NCI-H2029 treated with DMSO at 0.1 percent for 48 hours (cell line): ENCODE measurements around the gene PPP1R13B.
"Not testable (repeated sequence)": the region's sequence is repeated elsewhere in the genome, so short reads cannot be mapped to it uniquely, and the experiment has no call there.

Experiments used
- DNase-seq: peaks from one replicate; lab custom pipeline; 2025; lab: John Stamatoyannopoulos, UW

Gene PPP1R13B

DNA sequence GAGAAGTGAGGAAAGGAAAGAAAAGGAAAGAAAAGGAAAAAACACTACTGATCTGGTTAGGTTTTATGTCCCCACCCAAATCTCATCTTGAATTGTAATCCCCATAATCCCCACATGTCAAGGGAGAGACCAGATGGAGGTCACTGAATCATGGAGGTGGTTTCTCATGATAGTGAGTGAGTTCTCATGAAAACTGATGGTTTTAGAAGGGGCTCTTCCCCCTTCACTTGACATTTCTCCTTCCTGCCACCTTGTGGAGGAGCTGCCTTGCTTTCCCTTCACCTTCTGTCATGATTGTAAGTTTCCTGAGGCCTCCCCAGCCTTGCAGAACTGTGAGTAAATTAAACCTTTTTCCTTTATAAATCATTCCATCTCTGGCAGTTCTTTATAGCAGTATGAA, 54.2 kb downstream of the PPP1R13B start:
- not testable (repeated sequence) for DNase-seq

DNA sequence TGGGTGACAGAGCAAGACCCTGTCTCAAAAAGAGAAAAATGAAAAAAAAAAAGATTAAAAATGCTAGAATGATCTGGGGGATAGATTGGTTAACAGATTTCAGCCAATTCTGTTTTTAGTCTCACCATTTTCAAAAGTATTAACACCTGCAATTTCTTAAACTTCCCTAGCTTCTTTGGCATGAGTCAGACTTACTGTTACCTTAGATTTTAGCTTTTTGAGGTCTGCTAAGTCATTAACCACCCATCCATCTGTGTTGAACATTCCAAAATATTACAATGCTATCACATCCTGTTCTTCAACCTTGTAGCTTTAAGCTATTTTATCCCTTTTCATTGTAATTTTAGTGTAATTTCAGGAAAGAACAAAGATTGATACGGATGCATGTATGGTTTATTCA, 59.3 kb downstream of the PPP1R13B start:
- no peak for DNase-seq

DNA sequence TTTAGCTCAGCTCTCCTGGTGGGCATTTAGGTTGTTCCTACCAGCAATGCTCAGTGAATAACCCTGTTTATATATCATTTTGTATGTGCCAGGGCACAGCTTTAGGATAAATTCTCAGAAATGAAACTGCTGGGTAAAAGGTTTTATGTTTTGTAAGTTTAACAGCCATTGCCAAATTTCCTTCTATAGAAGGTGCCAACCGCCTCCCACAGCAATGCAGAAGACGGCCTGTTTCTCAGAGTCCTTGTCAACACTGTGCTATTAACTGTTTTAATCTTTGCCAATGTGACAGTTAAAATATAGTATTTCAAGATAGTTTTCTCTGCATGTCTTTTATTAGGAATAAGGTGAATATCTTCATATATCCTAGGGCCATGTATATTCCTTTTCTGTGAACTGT, 65.0 kb downstream of the PPP1R13B start:
- DNase-seq: no peak

DNA sequence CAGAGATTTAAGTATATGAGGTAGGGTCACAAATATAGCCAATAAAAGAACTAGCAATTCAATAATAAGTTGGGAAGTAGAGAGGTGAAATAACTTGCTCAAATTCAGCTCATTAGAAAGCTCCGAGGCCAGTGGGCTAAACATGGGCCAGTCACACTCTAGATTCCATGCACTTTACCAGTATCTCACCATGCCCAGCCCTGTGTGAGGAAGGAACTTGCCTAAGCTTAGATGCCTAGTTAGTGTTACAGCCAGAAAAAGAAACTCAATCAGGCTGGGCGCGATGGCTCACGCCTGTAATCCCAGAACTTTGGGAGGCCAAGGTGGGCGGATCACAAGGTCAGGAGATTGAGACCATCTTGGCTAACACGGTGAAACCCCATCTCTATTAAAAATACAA, 71.1 kb downstream of the PPP1R13B start:
- DNase-seq: not testable (repeated sequence)

DNA sequence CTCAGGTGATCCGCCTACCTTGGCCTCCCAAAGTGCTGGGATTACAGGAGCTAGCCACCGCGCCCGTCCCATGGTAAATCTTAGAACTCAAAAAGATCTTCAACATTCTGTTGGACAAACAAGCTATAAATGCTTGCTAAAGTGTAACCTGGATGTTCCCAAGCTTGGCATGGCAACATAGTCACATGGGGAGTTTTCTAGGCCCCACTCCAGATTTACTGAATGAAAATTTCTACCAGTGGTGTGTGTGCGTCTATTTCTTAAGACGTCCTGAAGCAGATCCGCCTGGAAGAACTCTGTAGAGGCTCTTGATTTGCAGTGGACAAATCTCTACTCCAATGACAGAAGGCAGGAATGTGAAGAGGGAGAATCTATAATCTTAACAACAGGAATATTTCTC, 71.9 kb downstream of the PPP1R13B start:
- DNase-seq: no peak

DNA sequence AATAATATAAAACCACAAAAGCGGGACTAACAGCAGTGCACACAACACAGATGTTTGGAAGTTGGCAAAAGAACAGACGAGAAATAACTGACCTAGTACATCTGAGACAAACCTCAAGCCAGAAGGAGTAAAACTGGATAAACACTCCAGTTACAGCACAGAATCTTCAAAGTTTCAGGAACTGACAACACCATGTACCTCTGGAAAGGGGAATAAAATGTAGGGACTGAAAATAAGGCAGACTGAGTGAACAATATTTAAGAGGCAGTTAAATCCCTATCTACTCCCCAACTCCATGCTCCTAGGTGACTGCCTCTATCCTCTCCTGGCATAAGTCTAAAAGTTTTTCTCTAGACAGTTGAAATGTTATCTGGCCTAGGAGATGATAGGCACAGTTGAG, 73.9 kb downstream of the PPP1R13B start:
- no peak for DNase-seq

DNA sequence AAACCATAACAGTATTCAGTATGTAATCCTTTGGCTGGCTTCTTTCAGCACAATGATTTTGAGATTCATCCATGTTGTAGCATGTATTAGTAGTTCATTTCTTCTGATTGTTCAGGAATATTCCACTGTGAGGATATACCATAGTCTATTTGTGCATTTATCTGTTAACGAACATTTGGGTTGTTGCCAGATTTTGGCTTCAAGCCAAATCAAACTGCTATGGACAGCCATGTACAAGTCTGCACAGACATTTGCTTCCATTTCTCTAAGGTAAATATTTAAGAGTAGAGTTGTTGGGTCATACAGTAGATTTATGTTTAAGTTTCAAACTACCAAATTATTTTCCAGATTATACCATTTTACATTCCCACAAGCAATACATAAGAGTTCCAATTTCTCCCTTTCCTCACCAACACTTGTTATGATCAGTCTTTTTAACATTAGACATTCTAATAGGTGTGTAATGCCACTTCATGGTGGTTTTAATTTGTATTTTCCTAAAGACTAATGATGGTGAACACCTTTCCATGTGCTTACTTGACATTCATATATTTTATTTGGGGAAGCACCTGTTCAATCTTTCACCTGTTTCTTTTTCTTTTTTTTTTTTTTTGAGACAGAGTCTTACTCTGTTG, 75.2 kb downstream of the PPP1R13B start:
- no peak for DNase-seq

DNA sequence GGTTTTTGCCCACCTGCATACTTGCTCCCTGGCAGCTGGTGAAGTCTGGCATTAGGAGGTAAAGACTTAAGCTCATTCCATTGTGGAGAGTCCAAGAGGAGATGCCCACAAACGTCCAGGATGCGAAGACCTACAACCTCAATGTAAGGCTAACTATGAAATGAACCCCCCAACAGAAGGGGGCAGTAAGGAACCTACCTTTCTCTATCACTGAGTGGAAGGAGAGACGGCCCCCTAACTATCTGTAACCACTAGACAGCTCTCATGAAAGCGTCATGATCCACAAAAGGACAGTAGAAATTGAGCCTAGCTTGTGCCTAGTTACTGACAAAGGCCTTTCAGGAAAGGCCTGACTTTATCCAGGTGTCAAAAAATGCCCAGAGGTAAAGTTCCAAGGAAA, 76.5 kb downstream of the PPP1R13B start:
- DNase-seq: no peak

DNA sequence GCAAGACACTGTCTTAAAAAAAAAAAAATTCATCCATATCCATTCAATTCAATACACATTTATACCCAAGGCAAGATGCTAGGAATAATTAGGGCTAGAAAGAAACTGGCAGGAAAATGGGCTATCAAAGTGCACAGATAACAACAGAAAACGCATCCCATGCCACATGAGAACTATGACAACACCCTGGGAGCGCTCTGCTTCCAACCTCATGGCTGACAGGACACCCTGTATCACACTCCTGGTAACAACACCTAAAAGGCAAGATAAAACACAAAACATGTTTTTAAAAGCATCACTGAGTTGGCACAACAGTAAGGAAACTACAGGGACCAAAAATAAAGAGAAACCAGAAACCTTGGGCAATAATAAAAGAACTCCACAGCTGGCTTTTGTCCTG, 76.9 kb downstream of the PPP1R13B start:
- DNase-seq: no peak

DNA sequence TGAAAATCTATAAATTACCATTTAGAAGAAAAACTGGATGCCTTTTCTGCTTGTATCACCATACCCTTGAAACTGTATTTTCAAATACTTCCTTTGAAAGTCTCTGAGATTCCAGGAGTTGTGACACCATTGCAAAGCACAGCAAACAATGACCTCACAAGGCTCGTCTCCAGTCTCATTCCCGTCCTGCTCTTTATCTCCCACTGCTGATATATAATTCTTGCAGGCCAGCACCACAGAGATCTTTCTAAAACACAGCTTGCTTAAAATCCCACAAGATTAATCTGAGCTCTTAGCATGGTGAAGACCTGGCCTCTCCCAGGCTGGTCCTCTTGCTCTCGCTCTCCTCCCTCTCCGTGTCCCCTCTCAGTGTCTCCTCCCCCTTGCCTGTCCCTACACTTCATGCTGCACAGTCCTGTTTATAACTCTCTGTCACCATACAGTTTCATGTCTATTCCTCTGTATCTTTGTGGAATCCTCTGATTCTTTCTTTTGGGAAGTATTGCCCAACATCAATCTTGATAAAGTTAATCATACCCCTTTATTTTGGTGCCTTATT, 80.0 kb downstream of the PPP1R13B start:
- no peak for DNase-seq

DNA sequence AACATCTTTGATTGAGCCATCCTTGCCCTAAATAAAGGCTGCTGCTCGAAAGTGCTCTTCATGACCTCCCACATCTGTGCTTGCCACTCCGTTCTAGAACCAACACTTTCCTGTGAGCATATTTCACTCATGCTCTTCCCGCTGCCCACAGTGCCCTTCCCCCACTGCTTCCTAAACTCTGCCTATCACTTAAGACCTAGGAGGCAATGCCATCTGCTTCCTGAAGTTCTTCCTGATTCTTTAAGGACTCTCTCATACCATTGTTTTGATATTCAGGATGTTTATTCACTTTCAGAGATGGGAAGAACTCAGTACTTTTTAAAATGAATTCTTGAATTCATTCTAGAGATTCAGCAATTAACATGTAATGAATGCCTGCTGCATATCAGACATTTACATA, 81.8 kb downstream of the PPP1R13B start:
- no peak for DNase-seq

DNA sequence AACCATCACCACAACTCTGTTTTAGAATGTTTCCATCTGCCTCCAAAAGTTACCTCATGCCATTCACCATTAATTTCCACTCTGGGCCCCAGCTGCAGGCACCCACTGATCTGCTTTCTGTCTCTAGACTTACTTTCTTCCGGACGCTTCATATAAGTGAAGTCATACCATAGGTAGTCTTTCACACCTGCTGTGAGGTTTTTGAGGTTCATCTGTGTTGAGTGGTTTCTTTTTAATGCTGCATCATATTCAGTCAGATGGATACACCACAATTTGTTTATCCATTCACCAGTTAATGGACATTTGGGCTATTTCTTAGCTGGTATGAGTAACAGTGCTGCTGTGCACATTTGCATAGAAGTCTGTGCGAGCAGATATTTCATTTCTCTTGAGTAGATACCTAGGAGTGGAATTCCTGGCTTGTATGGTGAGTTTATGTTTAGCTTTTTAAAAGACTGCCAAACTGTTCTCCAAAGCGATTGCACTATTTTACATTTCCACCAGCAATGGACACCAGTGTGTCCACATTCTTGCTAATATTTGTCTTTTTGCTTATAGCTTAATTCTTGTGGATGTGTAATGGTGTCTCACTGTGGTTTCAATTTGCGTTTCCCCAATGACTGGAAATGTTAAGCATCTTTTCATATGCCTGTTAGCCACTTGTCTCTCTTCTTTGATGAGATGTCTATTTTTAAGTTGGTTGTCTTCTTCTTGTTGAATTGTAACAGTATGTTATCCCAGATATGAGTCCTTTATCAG, 83.5 kb downstream of the PPP1R13B start:
- DNase-seq: no peak

DNA sequence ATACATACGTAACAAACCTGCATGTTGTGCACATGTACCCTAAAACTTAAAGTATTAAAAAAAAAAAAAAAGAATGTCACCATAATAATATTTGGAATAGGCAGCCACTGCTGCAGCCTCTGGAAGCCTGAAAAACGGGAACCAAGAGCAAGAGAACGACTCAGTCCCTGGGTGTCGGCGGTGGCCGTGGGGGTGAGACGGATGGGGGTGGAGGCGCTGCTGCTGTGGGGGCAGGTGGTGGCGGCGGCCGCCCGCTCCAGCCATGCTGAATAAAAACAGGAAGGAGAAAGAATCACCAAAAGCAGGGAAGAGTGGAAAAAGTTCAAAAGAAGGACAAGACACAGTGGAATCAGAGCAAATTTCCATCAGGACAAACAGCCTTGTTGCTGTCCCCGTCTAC, 84.8 kb downstream of the PPP1R13B start:
- DNase-seq: no peak

DNA sequence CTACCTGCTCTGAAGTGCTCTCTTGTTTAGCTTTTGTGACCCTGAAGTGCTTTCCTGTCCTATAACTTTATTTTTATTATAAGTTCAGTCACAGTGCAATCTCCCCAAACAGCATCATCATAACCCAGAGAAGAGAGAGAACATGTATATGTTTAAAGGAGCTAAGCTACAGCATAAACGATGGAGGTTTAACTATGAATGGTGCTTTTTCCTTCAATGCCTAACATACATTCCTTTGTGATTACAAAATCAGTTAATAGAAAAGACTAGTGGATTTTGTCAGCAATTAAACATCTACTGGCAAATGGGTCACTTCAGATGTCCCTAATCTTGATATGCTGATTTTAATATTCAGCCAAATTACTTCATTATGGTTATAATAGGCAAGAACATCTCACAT, 85.3 kb downstream of the PPP1R13B start:
- DNase-seq: no peak

DNA sequence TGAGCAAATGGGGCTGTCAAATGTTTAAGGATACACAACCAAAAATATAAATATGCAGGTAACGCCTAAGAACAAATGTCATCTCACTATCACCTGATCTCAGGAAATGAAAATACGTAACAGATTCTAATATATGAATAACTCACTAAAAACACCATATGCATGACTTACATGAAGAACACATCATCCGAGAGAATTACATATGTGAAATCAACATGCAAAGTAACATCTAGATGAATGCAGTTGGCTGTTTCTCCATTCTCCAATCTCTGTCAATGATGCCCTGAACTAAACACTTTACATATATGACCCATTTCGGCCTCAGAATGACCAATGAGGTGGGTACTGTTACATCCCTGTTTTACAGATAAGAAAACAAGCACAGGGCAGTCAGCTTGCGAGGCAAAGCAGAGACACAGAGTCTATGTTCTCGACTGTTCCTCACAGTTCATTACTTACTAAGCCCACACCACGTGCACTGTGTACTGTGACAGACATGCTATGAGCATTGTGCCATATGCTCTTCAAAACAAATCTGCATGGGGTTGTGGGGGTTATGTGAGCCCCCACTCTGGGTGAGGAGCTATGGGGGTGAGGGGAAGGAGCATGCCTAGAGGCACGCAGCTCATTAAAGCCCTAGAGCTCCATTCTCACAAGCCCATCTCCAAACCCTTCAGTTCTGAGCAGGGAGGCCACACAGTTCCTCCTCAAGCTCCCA, 89.2 kb downstream of the PPP1R13B start:
- no peak for DNase-seq

DNA sequence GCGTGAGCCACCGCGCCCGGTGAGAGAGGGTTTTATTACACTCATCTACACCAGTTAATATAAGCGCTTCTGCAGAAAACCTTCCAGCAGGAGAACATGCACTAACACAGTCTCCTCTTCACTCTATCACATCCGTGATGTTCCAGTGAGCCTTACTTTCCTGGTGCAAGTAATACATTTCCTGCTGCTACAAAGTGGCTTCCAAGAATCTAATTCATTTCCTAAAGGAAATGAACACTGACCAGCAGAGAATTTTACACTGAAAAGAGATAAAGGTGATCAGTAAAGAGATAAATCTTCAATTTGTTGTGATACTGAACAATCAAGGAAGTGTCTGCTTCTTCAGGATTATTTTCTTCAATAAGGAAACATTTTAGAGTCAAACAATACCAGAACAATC, 92.3 kb downstream of the PPP1R13B start:
- no peak for DNase-seq

DNA sequence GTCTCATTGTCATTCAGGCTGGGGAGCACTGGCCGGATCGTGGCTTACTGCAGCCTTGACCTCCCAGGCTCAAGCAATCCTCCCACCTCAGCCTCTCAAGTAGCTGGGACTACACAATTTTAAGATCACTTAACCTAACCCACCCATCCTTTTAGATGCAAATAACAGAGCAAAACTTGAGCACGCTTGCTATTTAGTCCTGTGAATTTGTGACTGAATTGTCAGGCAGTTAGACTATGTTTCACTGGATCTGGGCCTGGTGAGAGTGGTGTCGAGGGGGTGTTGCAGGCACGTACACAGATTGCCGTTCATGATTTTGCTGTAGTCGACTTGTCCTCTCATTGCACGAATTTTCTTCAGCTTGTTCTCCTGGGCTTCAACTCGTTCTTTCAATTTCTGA, 93.6 kb downstream of the PPP1R13B start:
- DNase-seq: no peak

DNA sequence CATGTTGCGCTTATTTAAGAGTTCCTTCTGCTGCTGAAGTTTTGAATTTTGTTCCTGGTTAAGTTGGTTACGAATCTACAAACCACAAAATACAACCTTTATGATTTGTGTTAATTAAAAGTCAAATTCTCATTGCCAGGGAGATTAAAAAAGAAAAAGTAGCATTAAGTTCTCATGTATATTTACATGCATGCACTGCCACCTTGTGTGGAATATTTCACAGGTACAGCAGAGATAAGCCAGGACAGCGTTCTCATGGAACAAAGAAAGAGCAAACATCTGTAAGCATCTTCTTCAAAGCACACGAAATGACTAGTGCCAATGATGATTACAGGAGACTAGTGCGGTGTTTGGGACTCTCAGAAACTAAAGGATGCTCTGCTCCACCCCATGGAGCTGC, 97.5 kb downstream of the PPP1R13B start:
- DNase-seq: no peak

DNA sequence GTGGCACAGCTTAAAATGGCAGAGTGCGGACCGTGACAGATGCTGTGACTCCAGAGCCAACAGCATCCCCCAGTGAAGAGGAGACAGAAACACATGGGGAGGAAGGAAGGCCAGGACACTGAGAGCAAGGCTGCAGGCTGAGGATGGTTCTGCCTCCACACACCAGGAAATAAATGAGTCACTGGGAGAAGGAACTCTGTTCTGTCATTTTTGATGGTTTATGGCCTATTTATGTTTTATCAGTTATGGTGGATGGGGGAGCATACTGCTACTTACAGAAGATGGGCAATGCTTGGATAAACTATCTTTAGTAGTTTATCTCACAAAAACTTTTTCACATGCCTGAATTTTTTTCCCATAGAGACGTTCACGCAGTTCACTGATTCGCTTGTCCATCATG, 97.9 kb downstream of the PPP1R13B start:
- no peak for DNase-seq

DNA sequence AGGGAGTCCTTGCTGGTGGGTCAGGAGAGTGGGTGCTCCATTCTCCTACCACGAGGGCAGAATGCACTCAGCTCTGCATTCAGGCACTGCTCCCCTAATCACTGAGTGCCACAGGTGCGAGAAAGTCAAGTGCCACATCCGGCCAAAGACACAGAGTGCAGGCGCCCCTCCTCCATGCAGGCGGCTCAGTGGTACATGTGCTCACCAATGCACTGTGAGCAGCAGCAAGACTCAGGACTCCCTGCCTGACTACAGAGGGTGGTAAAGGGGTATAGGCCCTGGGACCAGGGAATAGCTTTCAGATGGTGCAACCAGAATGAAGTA, 98.9 kb downstream of the PPP1R13B start:
- DNase-seq: no peak

DNA sequence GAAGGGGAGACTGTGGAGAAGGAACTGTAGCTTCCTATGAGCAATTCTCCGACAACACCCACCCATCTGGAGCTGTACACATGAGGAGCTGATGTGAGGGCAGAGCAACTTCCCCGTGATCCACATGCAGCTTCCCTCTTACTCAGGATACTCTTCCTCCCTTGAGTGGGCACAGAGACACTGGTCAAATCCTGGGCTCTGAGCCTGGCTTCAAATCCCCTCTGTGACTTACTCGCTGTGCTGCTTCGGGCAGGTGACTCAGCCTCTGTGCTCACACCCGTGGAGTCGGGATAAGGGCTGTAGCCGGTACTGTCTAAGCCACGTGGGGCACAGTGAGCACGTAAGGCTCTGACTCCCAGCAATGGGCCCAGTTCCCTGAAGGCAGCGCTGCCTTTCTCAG, 100.7 kb downstream of the PPP1R13B start:
- no peak for DNase-seq

DNA sequence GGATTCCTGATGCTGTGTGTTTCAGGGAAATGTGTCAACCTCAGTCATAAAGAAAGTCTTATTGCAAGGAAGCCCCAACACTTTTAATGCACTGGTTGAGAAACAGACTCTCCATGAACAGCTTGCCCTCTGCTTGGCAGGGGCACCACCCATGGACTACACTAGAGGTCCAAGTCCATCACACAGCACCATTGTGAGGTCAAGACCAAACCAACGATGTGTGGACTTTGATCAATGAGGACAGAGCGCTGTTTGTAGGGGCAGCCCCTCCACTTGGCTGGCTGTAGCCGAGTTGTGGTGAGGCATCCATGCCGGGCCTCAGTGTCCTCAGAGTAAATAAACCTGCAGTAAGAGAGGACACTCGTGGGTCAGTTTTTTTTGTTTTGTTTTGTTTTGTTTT, 102.0 kb downstream of the PPP1R13B start:
- DNase-seq: no peak
